OCI-LY7 (cell line): ENCODE data around the gene LCE3A. TPM values are rescaled to one million over a fixed set of nuclear protein-coding genes. Genes with fewer than 3 reads are reported as not detected.

Experiments
- BruUV-seq: library from RNA; stranded (reverse); fragments of 400-500 nt; replicated peaks from 2 replicates; lab custom pipeline; 2021; lab: Mats Ljungman, UMichigan
- CTCF ChIA-PET: fragments of 300-600 bp; sonication (Branson Sonifier 250); formaldehyde crosslinking; loops from one replicate; lab custom pipeline; 2022; ENCODE audit warnings: antibody characterized with exemption; ENCODE audit not compliant: unreplicated experiment; lab: Charles Lee
- POLR2A ChIA-PET: fragments of 300-600 bp; sonication (Branson Sonifier 250); formaldehyde crosslinking; loops from one replicate; lab custom pipeline; 2022; ENCODE audit warnings: antibody characterized with exemption; lab: Charles Lee
- DNase-seq: peaks from one replicate; pipeline ENCODE4 v3.0.0-alpha.2; 2015; ENCODE audit warnings: low spot score
- H2AFZ ChIP-seq: fragments of 200-600 bp; sonication (generic), shearing (Covaris generic); 2 replicates; pipeline ENCODE4 v1.6.1; 2014; ENCODE audit warnings: mild to moderate bottlenecking, antibody characterized with exemption, low read length, moderate library complexity
- H3K27ac ChIP-seq: fragments of 200-600 bp; sonication (generic); 2 replicates; pipeline ENCODE4 v1.5.1; 2014; ENCODE audit warnings: mixed run types, low read depth, mild to moderate bottlenecking, moderate library complexity, low read length, inconsistent platforms; ENCODE audit not compliant: poor library complexity, severe bottlenecking
- H3K36me3 ChIP-seq: fragments of 200-600 bp; sonication (generic); 2 replicates; pipeline ENCODE4 v1.6.1; 2014; ENCODE audit warnings: mild to moderate bottlenecking, antibody characterized with exemption, low read length, moderate library complexity, mixed read lengths; ENCODE audit not compliant: insufficient read depth
- H3K4me1 ChIP-seq: fragments of 200-600 bp; sonication (generic); 2 replicates; pipeline ENCODE4 v1.5.1; 2014; ENCODE audit warnings: mild to moderate bottlenecking, low read length; ENCODE audit not compliant: insufficient read depth, poor library complexity, severe bottlenecking
- H3K4me2 ChIP-seq: fragments of 200-600 bp; sonication (generic); 2 replicates; pipeline ENCODE4 v1.6.1; 2014; ENCODE audit warnings: mild to moderate bottlenecking, low read length
- H3K4me3 ChIP-seq: fragments of 200-600 bp; sonication (generic); 2 replicates; pipeline ENCODE4 v1.5.1; 2014; ENCODE audit warnings: mild to moderate bottlenecking, low read depth, low read length; ENCODE audit not compliant: poor library complexity, severe bottlenecking
- H3K79me2 ChIP-seq: fragments of 200-600 bp; sonication (generic); 2 replicates; pipeline ENCODE4 v1.6.1; 2016; ENCODE audit warnings: low read depth, mild to moderate bottlenecking, low read length, moderate library complexity, mixed read lengths; ENCODE audit not compliant: insufficient read depth
- H3K9me2 ChIP-seq: fragments of 200-600 bp; sonication (generic); 2 replicates; pipeline ENCODE4 v1.6.1; 2016; ENCODE audit warnings: mild to moderate bottlenecking, low read length, mixed read lengths; ENCODE audit not compliant: insufficient read depth
- H3K9me3 ChIP-seq: fragments of 200-600 bp; sonication (generic); 2 replicates; pipeline ENCODE4 v1.6.1; 2014; ENCODE audit warnings: mild to moderate bottlenecking, mixed run types, low read length, mixed read lengths
- H4K20me1 ChIP-seq: fragments of 200-600 bp; sonication (generic); 2 replicates; pipeline ENCODE4 v1.6.1; 2014; ENCODE audit warnings: mild to moderate bottlenecking, antibody characterized with exemption, low read length, moderate library complexity, mixed read lengths; ENCODE audit not compliant: insufficient read depth
- CTCF ChIP-seq: fragments of 200-600 bp; sonication (generic); conservative IDR thresholded peaks from 2 replicates; pipeline ENCODE4 v1.5.1; 2014; ENCODE audit warnings: mild to moderate bottlenecking, antibody characterized with exemption, low read length, moderate library complexity, mixed read lengths
- EZH2phosphoT487 ChIP-seq: fragments of 200-600 bp; sonication (generic); IDR thresholded peaks from 2 replicates; pipeline ENCODE4 v1.6.1; 2018; ENCODE audit warnings: low read depth, borderline replicate concordance, mild to moderate bottlenecking, mixed run types, antibody characterized with exemption, low read length, moderate library complexity, mixed read lengths
- intact Hi-C: fragments of 100-400 bp; cut with micrococcal nuclease; formaldehyde crosslinking; loops from one replicate; pipeline ENCODE4 v1.10.0; 2022; ENCODE audit not compliant: unreplicated experiment
- total RNA-seq, 2 experiments: library from RNA; depleted of rRNA in 1 of 2; stranded (reverse); fragments of >200 nt in 1 of 2; shearing (Covaris generic) in 1 of 2; gene quantifications; 2 replicates each; pipeline ENCODE4 v1.2.3, GENCODE V29; 2014 to 2022

LCE3A gene
- total RNA-seq, 2 experiments from 2014 or later = not detected

- H3K4me3 ChIP-seq = no peak overlapping the region
- DNase-seq = no peak
- intact Hi-C loops = no loop called here
- no peaks in the 10 kb centered on the region for H4K20me1 ChIP-seq
- H3K9me2 ChIP-seq = no peaks in the 10 kb centered on the region
- TF ChIP-seq CTCF (no peak), EZH2phosphoT487 (no peak)
- POLR2A ChIA-PET = no interaction called here
- CTCF ChIA-PET = no interaction called here
- H3K4me2 ChIP-seq = no peak overlapping the region
- H3K27ac ChIP-seq = no peak overlapping the region
- no TSS peak for BruUV-seq
- H3K79me2 ChIP-seq = no peaks in the 10 kb centered on the region
- no peaks in the 10 kb centered on the region for H3K4me1 ChIP-seq
- H2AFZ ChIP-seq = no peak overlapping the region
- no peaks in the 10 kb centered on the region for H3K9me3 ChIP-seq
- no peaks in the 10 kb centered on the region for H3K36me3 ChIP-seq
Measured at GRCh38 chr1:152645146-152645545, 22.2 kb upstream of the LCE3A start.

GRCh38 chr1:152643945-152644344 lies 21.0 kb upstream of the LCE3A start:
- intact Hi-C loops = no loop called here

GRCh38 chr1:152640351-152640750 lies 17.4 kb upstream of the LCE3A start:
- H3K4me2 ChIP-seq = no peak overlapping the region
- H3K79me2 ChIP-seq = no peaks in the 10 kb centered on the region
- H3K27ac ChIP-seq = no peak overlapping the region
- DNase-seq = no peak
- POLR2A ChIA-PET = no interaction called here
- no peaks in the 10 kb centered on the region for H3K4me1 ChIP-seq
- BruUV-seq = no TSS peak
- H3K9me3 ChIP-seq = no peaks in the 10 kb centered on the region
- intact Hi-C loops = no loop called here
- no peak overlapping the region for H2AFZ ChIP-seq
- H3K4me3 ChIP-seq = no peak overlapping the region
- H4K20me1 ChIP-seq = no peaks in the 10 kb centered on the region
- no peaks in the 10 kb centered on the region for H3K36me3 ChIP-seq
- no peaks in the 10 kb centered on the region for H3K9me2 ChIP-seq
- CTCF ChIA-PET = no interaction called here
- no peak for TF ChIP-seq CTCF
- no peak for TF ChIP-seq EZH2phosphoT487

More at GRCh38 chr1:152643945-152644344, 21.0 kb upstream of the LCE3A start:
- Histone ChIP-seq H4K20me1 (no peaks in the 10 kb centered on the region), H3K4me2 (no peak overlapping the region), H3K27ac (no peak overlapping the region), H2AFZ (no peak overlapping the region), H3K79me2 (no peaks in the 10 kb centered on the region), H3K4me3 (no peak overlapping the region), H3K36me3 (no peaks in the 10 kb centered on the region), H3K4me1 (no peaks in the 10 kb centered on the region), H3K9me3 (no peaks in the 10 kb centered on the region), H3K9me2 (no peaks in the 10 kb centered on the region)
- no peak for DNase-seq
- ChIA-PET CTCF (no interaction called here), POLR2A (no interaction called here)
- TF ChIP-seq EZH2phosphoT487 = no peak
- TF ChIP-seq CTCF = no peak
- no TSS peak for BruUV-seq
